ENCODE data around the gene CLPX.

DNA sequence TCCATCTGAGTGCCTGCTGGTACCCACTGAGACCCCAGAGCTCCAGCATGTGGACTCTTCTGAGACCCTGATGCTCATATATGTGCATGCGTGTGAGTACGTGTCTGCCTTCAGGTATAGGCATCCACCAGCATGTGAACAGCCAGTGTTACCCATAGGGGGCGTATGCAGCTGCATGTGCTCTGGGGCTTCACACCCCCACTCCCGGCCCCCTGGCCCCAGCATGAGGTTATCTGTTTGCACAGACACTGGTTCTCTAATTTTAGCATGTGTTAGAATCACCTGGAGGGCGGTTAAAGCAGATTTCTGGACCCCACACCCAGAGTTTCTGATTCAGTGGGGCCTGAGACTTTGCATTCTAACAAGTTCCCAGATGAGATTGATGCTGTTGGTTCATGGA is 27.0 kb upstream of the CLPX start:
- TF ChIP-seq, protein P1, sequence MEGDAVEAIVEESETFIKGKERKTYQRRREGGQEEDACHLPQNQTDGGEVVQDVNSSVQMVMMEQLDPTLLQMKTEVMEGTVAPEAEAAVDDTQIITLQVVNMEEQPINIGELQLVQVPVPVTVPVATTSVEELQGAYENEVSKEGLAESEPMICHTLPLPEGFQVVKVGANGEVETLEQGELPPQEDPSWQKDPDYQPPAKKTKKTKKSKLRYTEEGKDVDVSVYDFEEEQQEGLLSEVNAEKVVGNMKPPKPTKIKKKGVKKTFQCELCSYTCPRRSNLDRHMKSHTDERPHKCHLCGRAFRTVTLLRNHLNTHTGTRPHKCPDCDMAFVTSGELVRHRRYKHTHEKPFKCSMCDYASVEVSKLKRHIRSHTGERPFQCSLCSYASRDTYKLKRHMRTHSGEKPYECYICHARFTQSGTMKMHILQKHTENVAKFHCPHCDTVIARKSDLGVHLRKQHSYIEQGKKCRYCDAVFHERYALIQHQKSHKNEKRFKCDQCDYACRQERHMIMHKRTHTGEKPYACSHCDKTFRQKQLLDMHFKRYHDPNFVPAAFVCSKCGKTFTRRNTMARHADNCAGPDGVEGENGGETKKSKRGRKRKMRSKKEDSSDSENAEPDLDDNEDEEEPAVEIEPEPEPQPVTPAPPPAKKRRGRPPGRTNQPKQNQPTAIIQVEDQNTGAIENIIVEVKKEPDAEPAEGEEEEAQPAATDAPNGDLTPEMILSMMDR (IDR thresholded peaks at IDR 0.05): peak in 3 of 6 experiments; percentile 17 to 38 (median 20)
- TF ChIP-seq POLR2A (IDR thresholded peaks at IDR 0.05): no peak
